Measurements from ENCODE around the gene RASA3.
"Not testable (repeated sequence)": the region's sequence is repeated elsewhere in the genome, so short reads cannot be mapped to it uniquely, and the experiment has no call there.

RASA3 gene

DNA sequence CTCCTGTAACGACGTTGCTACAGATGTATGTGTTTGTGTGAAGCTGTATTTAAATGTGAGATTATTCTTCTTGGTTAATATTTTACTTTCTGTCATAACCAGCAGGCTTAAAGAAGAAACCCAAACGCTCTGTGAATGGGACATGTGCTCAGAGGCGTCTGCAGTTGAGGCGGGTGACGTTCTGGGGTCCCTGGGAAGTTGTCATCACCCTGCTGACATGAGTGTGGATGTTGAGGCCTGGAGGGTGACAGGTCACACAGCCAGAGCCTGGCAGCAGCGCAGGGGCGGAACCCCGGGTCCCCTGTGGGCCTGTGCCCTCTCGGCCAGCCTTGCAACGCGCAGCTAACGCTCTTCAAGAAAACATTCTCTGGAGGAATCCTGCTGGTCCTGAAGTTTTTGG is 16.6 kb downstream of the RASA3 start:
- no peak for FAIRE-seq

DNA sequence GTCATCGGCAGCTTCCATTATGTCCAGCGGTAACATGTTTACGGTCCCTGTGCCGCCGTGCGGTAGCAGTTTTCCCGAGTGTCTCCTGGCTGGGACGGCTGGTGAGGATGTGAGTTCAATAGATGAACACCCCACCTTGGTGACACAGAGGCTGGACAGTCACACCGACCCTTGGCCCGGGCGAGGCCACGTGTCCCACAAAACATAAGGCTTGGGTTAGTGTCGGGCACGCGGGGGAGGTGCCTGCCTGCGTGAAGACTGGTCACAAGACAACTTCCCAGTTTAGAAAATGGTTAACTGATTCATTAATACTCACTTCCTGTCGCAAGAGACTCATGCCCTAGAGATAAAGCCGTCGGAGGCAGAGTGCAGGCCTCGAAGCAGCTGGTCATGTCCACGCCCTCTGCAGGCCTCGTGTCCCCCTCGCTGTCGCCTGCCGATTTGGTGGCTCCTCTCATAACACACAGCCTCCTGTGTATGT is 17.2 kb downstream of the RASA3 start:
- DNase-seq (ENCODE audit: insufficient read length, low spot score) (peak; percentile 39), FAIRE-seq (peak; percentile 78)

More for the DNA sequence above, 16.6 kb downstream of the RASA3 start:
- DNase-seq (ENCODE audit: insufficient read length, low spot score): no peak

DNA sequence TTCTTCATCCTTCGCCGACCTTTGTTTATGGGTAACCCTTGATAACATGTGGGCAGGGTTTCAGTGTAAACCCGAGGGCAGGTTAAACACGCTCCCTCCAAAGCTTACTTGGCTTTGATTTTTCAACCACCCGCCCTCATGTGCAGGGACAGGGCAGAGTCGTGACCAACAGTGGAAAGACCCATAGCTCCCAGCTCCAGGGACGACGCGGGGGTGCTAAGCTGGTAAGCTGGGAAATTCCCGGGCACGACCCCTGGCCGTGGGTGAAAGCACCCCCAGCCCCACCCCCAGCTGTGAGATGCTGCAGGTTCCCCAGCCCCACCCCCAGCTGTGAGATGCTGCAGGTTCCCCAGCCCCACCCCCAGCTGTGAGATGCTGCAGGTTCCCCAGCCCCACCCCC is 17.8 kb downstream of the RASA3 start:
- FAIRE-seq: not testable (repeated sequence)

DNA sequence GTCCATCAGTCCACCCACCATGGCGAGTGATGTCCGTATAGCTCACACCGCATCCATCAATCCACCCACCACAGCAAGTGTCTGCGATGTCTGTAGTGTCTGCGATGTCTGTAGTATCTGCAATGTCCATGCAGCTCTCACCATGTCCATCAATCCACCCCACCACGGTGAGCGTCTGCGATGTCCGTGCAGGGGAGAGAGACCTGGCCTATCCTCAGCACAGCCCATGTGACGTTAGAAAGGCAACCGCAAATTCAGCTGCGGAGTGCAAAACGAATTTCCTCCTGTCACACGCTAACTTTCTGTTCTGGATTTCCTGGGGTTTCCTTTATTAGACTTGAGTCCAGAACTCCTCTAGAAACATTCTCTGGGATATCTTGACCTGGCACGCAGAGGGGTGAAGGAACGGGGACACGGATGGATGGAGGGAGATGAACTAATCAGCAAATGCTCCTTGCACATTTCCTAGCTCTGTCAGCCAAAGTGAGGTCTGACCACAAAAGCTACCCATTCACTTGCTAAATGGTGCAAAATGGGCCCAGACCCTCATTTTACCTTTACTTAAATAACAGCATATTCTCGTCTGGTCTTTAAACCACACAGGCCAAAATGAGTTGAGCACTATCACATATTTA is 18.3 kb downstream of the RASA3 start:
- no peak for DNase-seq (ENCODE audit: insufficient read length, low spot score)
- FAIRE-seq: no peak

More for the DNA sequence above, 17.8 kb downstream of the RASA3 start:
- DNase-seq (ENCODE audit: insufficient read length, low spot score): not testable (repeated sequence)

DNA sequence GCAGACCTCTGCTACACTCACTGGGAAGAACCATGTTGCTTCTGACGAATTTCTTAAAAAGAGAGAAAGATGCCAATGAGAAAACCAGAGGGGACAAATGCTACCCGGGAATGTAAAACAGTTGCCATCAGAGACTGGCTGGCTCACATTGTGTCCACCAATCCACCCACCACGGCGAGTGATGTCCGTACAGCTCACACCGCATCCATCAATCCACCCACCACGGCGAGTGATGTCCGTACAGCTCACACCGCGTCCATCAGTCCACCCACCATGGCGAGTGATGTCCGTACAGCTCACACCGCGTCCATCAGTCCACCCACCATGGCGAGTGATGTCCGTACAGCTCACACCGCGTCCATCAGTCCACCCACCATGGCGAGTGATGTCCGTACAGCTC is 19.0 kb downstream of the RASA3 start:
- not testable (repeated sequence) for FAIRE-seq; DNase-seq (ENCODE audit: insufficient read length, low spot score)

DNA sequence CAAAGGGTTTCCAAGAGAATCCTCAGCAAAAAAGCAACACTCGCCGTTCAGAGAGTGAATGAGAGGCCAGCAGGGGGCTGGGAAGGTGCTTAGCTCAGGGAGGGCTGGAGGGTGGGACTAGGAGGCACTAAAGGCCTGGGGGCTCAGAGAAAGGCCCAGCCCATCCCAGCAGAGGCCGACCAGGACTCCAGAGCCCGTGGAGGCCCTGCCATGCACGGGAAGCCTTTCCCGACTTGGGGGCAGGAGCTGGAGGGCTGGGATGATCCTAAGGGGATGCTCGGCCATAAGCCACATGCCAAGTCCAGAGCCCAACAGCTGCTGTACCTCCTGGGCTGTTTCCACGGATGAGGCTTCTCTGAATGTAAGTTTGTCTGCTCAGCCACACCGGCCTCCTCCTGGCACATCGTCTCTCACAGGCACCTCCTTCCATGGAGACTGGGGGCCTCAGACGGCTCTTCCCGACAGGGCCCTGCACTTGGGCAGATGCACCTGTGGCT is 19.5 kb downstream of the RASA3 start:
- FAIRE-seq (no peak), DNase-seq (ENCODE audit: insufficient read length, low spot score) (no peak)

DNA sequence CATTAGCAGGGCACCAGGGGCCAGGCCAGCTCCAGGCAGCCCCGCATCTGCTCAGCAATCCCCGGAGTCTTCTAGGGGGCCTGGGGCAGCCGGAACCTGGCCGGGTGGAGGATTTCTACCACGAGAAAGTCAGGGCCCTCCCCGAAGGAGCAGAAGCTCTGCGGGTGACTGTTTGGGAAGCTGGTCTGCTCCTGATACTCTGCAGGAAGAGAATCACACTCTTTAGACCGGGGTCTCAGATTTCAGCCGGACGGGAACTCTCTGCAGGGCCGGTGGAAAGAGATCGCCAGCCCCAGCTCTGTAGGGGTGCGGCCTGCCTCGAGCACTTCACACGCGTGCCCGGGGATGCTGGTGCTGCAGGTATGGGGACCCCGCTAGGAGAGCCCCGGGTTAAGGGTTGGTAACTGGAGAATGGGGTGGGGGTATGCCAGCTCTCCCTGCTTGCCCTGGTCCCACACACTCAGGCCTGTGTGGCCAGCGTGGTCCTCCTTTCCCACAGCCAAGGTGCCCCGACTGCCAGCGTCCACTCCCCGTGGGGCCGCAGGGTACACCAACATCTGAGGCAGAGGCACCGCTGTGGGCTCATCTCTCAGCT is 20.1 kb downstream of the RASA3 start:
- FAIRE-seq: no peak
- no peak for DNase-seq (ENCODE audit: insufficient read length, low spot score)

DNA sequence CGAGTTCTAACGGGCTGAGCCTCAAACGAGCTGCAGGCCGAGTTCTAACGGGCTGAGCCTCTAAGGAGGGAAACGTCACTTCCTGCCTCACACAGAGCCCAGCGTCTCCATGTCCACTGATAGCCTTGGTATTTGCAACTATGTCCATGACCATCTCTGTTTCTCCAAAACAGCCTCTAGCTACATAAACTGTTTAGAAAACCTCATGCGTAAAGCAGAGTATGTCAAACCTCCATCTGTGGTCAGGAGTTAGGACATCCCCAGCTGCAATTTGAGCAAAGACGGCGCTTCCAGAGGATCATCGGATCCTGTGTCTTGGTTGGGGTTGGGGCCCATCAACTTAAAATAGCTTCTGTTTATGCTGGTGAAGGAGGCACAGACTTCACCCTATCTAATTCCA is 20.8 kb downstream of the RASA3 start:
- FAIRE-seq (no peak), DNase-seq (ENCODE audit: insufficient read length, low spot score) (no peak)

DNA sequence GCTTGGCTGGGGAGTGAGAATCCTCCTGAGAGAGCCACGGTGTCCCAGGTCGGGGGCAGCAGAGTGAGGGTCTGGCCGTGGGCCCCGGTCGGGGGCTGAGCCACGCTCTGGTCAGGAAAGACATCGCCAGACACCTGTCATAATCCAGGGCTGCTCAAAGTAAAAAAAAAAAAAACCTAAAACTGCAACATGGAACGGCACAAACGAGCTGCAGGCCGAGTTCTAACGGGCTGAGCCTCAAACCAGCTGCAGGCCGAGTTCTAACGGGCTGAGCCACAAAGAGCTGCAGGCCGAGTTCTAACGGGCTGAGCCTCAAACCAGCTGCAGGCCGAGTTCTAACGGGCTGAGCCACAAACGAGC is 21.6 kb downstream of the RASA3 start:
- not testable (repeated sequence) for FAIRE-seq; DNase-seq (ENCODE audit: insufficient read length, low spot score)

DNA sequence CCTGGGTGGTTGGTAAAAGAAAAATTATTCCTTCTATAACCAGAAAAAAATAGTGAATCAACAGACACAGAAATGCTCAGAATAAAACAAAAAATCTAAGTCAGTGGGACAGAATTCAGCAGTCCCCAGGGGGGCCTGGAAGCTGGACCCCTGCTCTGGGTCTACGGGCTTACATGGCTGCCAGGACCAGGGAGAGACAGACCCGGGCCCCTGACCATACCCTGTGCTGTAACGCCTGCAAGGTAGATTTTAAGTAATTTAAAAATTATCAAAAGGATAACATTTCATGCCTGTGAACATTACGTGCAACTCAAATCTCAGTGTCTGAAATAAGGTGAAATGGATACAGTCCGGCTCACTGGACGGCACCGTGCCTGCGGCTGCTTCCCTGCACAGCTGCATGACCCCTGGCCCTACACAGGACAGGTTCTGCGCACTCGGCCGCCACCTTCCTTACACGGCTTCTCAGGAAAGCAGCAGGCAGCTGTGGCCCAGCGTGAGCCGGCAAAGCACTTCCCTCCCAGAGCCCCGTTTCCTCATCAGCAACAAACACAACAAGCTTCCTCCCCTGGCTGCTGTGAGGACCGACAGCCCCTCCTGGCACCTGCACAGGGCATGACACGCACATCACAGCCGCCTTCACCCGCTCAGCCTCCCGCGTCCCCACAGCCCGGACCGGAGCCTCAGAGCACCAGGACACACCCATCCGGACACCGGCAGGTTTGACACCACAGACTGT is 22.2 kb downstream of the RASA3 start:
- DNase-seq (ENCODE audit: insufficient read length, low spot score): no peak
- no peak for FAIRE-seq

DNA sequence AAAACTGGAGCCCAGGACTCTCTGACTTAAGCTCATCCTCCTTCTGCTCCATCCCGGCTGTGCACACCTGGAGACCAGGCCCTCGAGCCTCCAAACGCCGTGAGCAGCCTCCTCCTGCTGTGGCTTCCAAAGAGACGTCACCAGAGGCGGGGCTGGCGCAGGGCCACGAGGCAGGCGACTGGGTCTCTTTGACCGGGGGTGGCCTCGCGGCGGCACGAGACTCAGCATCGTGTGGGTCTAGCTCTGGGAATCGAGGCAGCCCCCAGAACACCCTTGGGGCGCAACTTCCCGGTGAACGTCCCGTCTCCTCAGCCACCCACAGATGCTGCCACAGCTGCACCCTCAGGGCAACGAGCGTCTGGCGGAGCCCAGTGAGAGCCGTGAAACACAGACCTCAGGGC is 22.8 kb downstream of the RASA3 start:
- FAIRE-seq (no peak), DNase-seq (ENCODE audit: insufficient read length, low spot score) (no peak)

DNA sequence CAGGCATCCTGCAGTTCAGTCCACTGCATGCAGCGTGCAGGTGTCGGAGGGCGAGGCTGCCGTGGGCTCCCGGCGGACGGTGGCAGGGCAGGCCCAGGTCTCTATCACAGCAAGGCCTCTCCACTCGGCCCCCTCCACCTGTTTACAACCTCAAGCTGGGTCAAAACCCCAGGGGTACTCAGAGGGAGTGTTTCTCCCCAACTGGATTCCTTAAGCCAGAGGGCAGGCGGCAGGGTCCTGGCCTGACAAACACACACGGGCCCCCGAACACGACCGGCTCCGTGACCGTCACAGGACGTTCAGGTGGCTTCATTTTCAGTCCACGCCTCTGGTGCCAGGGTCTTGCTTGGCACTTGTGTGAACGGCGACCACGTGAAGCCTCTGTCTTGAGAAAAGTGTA is 23.5 kb downstream of the RASA3 start:
- FAIRE-seq: no peak
- no peak for DNase-seq (ENCODE audit: insufficient read length, low spot score)

DNA sequence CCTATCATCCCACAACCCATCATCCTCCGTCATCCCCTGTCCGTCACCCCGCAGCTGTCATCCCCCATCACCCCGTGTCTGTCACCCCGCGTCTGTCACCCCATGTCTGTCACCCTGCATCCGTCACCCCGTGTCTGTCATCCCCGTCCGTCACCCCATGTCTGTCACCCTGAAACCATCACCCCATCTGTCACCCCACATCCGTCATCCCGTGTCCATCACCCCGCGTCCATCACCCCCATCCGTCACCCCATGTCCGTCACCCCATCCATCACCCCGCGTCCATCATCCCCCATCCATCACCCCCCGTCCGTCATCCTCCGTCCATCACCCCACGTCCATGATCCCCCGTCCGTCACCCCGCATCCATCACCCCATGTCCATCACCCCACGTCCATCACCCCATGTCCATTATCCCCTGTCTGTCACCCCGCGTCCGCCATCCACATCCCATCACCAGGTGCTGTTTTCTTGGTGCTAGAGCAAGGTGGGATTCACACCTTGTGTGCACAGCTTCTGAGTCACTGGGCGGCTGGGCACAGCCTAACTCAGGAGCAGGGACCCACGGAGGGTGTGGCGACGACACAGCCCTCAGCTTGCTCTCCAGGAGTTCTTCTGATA is 24.2 kb downstream of the RASA3 start:
- FAIRE-seq: no peak
- no peak for DNase-seq (ENCODE audit: insufficient read length, low spot score)

DNA sequence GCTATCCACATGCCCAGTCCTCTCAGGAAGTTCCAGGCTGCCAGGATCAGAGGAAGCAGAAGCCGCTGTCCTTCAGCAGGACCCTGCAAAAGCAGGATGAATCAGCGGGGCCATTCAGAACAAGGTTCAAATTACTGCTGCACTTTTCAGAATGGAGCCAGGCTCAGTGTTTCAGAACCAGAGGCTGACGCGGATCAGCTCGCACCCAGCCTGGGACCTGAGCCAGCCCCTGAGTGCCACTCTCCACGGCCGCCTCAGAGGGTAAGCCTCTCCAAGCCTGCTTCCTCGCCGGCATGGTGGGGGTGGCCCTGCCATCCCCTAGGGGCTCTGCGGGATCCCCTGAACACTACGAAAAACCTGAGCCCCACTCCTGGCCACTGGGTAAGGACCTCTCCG is 24.7 kb downstream of the RASA3 start:
- DNase-seq (ENCODE audit: insufficient read length, low spot score) (no peak), FAIRE-seq (no peak)

DNA sequence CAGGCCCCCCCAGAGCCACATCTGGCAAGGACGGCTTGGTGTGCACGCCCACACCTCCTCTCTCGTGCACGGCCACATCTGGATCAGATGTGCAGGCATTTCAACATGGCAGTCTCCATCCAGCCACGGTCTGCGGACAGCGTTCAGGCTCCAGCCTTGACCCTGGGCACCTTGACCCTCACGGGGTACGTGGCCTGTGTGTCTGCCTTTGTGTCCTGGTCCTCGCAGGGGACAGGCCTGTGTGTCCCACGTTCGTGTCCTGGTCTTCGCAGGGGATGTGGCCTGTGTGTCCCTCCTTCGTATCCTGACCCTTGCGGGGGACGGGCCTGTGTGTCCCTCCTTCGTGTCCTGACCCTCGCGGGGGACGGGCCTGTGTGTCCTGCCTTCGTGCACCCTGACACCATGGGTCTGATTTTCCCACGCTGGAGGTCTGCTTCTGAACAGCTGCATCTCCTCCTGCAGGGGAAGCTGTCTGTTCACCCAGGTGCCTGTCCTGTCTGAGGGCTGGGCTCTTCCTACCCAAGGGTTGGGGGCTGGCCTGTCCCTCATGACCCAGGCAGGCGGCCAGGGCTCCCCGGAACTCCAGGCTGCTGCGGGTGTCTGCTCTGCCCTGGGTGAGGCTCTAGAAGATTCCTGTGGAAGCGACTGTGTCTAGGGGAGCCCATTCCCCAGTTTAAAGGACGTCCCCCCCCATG is 25.3 kb downstream of the RASA3 start:
- no peak for FAIRE-seq

DNA sequence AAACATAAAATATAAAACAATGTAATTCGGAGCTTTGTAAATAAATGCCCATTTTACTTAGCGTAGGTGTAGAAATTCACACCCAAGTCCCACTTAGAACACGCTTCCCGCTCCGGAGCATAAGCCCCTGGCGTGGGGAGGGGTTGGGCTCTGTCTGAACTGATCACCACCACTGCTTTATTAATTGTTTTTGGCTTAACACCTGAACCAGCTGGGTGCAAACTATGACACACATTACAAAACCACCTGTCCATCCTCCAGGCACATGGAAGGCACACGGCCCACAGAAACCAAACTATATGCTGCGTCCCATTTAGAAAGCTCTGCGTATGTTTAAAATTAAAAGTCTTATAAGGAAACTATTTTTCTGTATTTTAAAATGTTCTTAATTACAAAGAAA is 25.9 kb downstream of the RASA3 start:
- no peak for FAIRE-seq

More for the DNA sequence above, 25.3 kb downstream of the RASA3 start:
- DNase-seq (ENCODE audit: insufficient read length, low spot score): no peak

DNA sequence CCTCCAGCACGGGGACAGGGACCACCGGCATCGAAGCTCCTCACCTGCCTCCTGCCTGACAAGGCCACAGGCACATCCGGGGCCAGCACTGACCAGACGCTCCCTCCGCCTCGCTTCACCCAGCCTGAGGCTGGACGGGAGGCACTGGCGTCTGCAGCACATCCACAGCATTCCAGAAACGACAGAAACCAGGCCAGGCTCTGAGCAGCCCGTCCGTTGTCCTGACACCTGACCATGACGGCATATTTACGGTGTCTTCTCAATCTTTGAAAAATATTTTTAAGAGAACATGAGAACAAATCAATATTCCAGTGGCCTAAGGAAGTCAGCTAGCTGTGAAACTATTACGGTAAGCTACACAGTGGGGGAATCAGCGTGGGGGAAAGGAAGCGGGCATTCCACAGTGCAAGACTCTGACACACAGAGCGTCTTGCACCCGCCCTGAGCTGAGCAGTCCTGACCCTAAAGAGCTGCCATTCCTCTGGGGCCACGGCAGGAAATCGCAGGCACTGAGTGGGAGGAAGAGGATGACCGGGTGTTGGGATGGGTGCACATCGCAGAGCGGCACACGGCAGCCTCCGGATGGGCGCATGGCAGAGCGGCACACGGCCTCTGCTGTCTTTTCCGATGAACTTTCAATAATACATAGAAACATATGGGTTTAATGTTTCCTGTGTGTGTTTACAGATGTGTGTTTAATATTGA is 26.8 kb downstream of the RASA3 start:
- FAIRE-seq (no peak), DNase-seq (ENCODE audit: insufficient read length, low spot score) (no peak)

More for the DNA sequence above, 25.9 kb downstream of the RASA3 start:
- no peak for DNase-seq (ENCODE audit: insufficient read length, low spot score)

DNA sequence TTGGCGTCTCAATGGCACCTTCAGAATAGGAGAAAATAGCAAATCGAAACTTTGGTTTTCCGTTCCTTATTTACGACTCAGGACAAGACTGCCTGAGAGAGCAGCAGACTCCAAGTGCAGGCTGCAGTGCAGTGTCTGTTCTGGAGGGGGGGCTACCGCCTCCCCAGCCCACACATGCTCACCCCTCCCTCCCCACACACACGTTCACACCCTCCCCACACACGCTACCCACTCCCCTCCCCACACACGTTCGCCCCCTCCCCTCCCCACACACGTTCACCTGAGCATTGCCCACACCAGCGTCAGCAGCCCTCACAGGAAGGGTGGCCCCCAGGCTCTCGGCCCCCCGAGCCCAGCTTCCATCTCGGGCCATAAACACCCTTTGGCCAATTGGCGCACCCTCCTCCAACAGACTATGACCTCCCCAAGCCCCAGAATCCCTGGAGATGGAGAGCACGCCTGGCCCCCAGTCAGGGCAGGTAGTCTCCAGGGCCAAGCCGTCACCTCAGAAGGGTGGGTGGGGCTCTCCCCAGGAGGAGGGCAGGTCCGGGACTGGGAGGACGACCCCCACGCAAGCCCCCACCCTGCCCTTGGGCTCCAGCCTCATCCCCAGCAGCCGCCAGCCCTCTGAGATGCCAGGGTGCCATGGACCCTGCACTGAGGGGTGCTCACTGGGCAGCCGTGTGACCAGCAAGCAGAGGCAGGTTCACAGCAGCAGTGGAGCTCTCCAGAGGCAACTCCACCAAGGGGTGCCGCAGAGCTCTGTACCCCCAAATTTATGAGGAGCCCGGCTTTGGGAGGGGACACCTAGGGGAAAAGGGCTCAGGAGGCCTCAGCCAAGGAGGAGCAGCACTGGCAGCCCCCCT is 27.5 kb downstream of the RASA3 start:
- DNase-seq (ENCODE audit: insufficient read length, low spot score) (no peak), FAIRE-seq (no peak)

All from HTR-8/SVneo (cell line).